ENCODE results near the gene SALL4. TPM values are rescaled to one million over a fixed set of nuclear protein-coding genes. Genes with fewer than 3 reads are reported as not detected.

The SALL4 gene
- polyA plus RNA-seq, 1 of the 3 experiments (the other 2 are of a cell fraction): 0.82 TPM

DNA sequence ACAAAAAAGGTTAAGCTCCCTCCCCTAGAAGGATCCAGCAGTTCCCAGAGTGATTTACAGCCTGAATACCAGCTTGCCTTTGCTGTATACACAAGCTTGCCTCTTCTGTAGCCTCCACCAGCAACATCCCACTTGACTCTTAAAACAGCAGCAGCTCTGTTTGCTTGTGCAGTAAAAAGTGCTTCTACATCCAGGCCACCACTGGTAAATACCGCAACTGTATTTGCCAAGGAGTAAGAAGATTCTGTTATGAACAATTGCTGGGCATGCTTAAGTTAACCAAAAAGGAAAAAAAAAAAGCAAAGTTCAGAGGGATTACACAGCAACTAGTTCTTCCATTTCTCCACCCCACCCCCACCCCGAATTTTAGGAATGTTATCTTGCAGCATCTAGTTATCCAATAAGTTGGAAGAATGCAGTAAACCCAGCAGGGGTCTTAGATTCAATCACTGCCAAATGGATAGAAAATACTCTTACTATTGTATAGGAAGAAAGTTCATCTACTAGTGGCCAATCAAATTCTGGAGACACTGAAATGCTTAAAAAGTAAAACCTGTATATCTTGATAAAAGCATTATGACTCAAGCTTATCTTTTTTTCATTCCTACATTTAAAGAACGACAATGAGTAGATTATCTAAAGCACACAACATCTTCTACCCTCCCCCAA lies 4.8 kb downstream of the SALL4 start:
- no peak overlapping the region for H3K27ac ChIP-seq (ENCODE audit: low read depth in 2 of 2, low read length in 1 of 2)
- no peaks in the 10 kb centered on the region for H4K20me1 ChIP-seq (ENCODE audit: insufficient read depth)
- no peak overlapping the region for H3K4me3 ChIP-seq (ENCODE audit: low read depth in 2 of 2, low read length in 1 of 2)
- ChIA-PET CTCF (interaction anchor here (0.6 to 5.8 kb wide), 6 partner anchors 10 to 286 kb away, joined by 3 to 31 read pairs (median 6); no protein-coding TSS in a partner anchor), POLR2A (no interaction called here)
- H3K79me2 ChIP-seq (ENCODE audit: insufficient read depth): no peaks in the 10 kb centered on the region
- no peaks in the 10 kb centered on the region for H3K9me2 ChIP-seq
- no peak for DNase-seq
- H3F3A ChIP-seq (replicated peaks; ENCODE audit: insufficient read depth): peaks cover under 1% of the 10 kb centered on the region
- H3K27me3 ChIP-seq (ENCODE audit: insufficient read depth): no peaks in the 10 kb centered on the region
- no peak overlapping the region for H3K9ac ChIP-seq
- no peaks in the 10 kb centered on the region for H3K36me3 ChIP-seq (replicated peaks in 1 of 2; ENCODE audit: control insufficient read depth in 1 of 2, insufficient read depth in 2 of 2, low read length in 1 of 2)
- H3K4me1 ChIP-seq (ENCODE audit: control insufficient read depth in 1 of 2, insufficient read depth in 2 of 2, low read depth in 1 of 2, low read length in 1 of 2): peaks cover 9 to 14% of the 10 kb centered on the region in 2 experiments; a peak in 2 of 4 replicates
- 32% methylated on average over 3 of the region's 3 CpGs for WGBS (ENCODE audit: low lambda C conversion rate)
- H3K4me2 ChIP-seq: peak overlapping the region; percentile 34; the same call in 1 of the 2 replicates
- no peak overlapping the region for H2AFZ ChIP-seq (ENCODE audit: low read depth)
- TF ChIP-seq, protein P1, sequence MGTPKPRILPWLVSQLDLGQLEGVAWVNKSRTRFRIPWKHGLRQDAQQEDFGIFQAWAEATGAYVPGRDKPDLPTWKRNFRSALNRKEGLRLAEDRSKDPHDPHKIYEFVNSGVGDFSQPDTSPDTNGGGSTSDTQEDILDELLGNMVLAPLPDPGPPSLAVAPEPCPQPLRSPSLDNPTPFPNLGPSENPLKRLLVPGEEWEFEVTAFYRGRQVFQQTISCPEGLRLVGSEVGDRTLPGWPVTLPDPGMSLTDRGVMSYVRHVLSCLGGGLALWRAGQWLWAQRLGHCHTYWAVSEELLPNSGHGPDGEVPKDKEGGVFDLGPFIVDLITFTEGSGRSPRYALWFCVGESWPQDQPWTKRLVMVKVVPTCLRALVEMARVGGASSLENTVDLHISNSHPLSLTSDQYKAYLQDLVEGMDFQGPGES (IDR thresholded peaks at IDR 0.05; ENCODE audit: low read depth, low read length): no peak
- no peak for TF ChIP-seq TEAD4 (IDR thresholded peaks at IDR 0.05; ENCODE audit: borderline replicate concordance, insufficient read depth)
- no peak for TF ChIP-seq NRF1 (IDR thresholded peaks at IDR 0.05; ENCODE audit: low read depth, low read length)
- TF ChIP-seq FOSL2 (IDR thresholded peaks at IDR 0.05; ENCODE audit: borderline replicate concordance, low read depth): no peak
- TF ChIP-seq MEF2A (IDR thresholded peaks at IDR 0.05; ENCODE audit: borderline replicate concordance, low read depth): no peak
- no peak for TF ChIP-seq GATA2 (CRISPR knock-in tag; IDR thresholded peaks at IDR 0.05)
- TF ChIP-seq GABPA (IDR thresholded peaks at IDR 0.05; ENCODE audit: low read depth): no peak
- TF ChIP-seq, protein P2, sequence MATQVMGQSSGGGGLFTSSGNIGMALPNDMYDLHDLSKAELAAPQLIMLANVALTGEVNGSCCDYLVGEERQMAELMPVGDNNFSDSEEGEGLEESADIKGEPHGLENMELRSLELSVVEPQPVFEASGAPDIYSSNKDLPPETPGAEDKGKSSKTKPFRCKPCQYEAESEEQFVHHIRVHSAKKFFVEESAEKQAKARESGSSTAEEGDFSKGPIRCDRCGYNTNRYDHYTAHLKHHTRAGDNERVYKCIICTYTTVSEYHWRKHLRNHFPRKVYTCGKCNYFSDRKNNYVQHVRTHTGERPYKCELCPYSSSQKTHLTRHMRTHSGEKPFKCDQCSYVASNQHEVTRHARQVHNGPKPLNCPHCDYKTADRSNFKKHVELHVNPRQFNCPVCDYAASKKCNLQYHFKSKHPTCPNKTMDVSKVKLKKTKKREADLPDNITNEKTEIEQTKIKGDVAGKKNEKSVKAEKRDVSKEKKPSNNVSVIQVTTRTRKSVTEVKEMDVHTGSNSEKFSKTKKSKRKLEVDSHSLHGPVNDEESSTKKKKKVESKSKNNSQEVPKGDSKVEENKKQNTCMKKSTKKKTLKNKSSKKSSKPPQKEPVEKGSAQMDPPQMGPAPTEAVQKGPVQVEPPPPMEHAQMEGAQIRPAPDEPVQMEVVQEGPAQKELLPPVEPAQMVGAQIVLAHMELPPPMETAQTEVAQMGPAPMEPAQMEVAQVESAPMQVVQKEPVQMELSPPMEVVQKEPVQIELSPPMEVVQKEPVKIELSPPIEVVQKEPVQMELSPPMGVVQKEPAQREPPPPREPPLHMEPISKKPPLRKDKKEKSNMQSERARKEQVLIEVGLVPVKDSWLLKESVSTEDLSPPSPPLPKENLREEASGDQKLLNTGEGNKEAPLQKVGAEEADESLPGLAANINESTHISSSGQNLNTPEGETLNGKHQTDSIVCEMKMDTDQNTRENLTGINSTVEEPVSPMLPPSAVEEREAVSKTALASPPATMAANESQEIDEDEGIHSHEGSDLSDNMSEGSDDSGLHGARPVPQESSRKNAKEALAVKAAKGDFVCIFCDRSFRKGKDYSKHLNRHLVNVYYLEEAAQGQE (IDR thresholded peaks at IDR 0.05; ENCODE audit: low read depth, low read length): no peak
- TF ChIP-seq, protein P3, sequence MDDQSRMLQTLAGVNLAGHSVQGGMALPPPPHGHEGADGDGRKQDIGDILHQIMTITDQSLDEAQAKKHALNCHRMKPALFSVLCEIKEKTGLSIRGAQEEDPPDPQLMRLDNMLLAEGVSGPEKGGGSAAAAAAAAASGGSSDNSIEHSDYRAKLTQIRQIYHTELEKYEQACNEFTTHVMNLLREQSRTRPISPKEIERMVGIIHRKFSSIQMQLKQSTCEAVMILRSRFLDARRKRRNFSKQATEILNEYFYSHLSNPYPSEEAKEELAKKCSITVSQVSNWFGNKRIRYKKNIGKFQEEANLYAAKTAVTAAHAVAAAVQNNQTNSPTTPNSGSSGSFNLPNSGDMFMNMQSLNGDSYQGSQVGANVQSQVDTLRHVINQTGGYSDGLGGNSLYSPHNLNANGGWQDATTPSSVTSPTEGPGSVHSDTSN (IDR thresholded peaks at IDR 0.05): no peak
- no peak for TF ChIP-seq CHD2 (IDR thresholded peaks at IDR 0.05; ENCODE audit: low read length, partially characterized antibody)
- no peak for TF ChIP-seq RXRA (IDR thresholded peaks at IDR 0.05; ENCODE audit: borderline replicate concordance, low read depth)
- TF ChIP-seq YY1 (IDR thresholded peaks at IDR 0.05; ENCODE audit: low read depth): no peak
- no peak for TF ChIP-seq MXI1 (IDR thresholded peaks at IDR 0.05; ENCODE audit: low read depth, low read length)
- TF ChIP-seq EP300 (IDR thresholded peaks at IDR 0.05; ENCODE audit: borderline replicate concordance in 1 of 2, low read depth in 1 of 2, low read length in 1 of 2): no peak
- TF ChIP-seq TCF12 (IDR thresholded peaks at IDR 0.05): no peak
- TF ChIP-seq SIN3A (IDR thresholded peaks at IDR 0.05; ENCODE audit: borderline replicate concordance, low read depth, low read length): no peak
- TF ChIP-seq TAF1 (IDR thresholded peaks at IDR 0.05; ENCODE audit: borderline replicate concordance, low read depth, low read length): no peak
- TF ChIP-seq RFX5 (IDR thresholded peaks at IDR 0.05; ENCODE audit: low read length): no peak
- no peaks in the 10 kb centered on the region for H3K9me3 ChIP-seq
